Stimulated activated CD4-positive, alpha-beta T cell treated with anti-CD3 and anti-CD28 coated beads, TNF-alpha, amount 100 ng/mL, for 24 hours (primary cell): Measurements from ENCODE around the gene EBLN1.
"Not testable (repeated sequence)": the region's sequence is repeated elsewhere in the genome, so short reads cannot be mapped to it uniquely, and the experiment has no call there.

Experiments used
- DNase-seq, 3 experiments: peaks; one replicate each; pipeline ENCODE4 v3.0.0-alpha.2; 2020; ENCODE audit warnings: low read depth in 3 of 3

Gene EBLN1

DNA sequence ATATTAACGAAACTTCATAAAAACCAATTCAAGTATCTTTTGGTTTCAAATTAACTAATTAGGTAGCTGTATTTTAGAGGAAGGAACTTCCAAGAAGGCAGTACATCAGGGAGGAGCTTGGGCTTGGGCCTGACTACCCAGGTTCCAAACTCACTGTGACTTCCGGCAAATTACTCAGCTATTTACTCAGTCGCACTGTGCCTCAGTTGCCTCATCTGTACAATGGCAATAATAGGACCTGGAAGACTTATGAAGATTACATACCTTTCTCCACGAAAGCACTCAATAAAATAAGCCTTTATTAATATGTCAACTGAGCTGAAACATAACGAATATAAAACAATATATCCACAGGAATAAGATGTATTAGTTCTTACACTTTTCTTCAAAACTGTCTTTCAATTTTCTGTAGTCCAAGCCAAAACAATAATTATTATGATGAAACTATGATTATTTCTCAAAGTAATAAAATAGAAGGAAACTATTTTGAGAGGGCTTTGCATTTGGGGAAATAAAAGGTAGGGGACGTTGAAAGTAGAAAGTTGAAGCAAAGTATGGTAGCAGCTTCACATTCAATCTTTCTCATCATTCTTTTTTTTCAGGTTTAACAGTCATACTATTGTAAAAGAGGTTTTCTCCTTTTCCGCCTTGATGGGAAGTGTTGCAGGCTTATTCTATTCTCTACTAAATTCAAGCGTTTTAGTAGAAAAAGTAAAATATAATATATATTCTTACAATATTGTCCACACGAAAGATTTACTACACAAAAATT is 10.5 kb upstream of the EBLN1 start:
- DNase-seq, result no peak

DNA sequence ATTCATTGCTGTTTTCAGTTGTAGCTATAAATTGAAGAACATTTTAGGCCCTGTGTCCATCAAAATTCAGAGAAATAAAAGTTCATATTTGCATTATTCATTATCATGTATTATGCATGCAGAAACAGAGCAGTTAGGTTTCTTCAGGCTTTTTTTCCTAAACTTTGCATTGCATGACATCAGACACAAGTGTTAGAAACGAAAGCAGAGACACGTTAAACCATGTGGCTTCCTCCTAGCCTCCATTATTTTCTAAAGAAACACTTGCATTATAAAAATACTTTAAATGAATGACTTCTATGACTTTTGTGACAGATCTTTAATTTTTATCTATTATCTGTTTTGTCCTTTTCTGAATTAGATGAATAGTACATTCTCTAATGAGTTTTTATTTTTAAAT is 8.8 kb upstream of the EBLN1 start:
- DNase-seq, result no peak

DNA sequence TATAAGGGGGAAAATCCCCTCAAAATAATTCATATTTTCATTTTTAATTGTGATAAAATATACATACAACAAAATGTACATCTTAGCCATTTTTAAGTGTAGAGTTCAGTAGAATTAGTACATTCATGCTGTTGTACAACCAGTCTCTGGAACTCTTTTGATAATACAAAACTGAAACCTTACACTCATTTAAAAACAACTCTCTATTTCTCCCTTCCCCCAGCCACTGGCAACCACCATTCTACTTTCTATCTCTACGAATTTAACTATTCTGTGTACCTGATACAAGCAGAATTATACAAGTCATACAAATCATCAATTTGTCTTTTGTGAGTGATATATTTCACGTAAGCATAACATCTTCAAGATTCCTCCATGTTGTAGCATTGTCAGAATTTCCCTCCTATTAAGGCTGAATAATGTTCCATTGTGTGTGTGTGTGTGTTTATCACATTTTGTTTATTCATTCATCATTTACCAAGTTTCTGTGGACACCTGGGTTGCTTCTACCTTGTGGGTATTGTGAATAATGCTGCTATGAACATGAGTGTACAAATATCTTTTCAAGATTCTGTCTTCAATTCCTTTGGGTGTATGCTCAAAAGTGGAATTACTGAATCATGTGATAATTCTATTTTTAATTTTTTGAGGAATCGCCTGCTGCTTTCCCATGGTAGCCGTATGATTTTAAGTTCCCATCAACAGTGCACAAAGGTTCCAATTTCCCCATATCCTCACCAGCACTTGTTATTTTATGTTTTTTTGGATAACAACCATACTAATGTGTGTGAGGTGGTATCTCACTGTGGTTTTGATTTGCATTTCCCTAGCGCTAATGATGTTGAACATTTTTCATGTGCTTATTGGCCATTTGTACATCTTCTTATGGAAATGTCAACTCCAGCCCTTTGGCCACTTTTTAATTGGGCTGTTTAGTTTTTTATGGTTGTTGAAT is 4.7 kb upstream of the EBLN1 start:
- DNase-seq, result no peak

DNA sequence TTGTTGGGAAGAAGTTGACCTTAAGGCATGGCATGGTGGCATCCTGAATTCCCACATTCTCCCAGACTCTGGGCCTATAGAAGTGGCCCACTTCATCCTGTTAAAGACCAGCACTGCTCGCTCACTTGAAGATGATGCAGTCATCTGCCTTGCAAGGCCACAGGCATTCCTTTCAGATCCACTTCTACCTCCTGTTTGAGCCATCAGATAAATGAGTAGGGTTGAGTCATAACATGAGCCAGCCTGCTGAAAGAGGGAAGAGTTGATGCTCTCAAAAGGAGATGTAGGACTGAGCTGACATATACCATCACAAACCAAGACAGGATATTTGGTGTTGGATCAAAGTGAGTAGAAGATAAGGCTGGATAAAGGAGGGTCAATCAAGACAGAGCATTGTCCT is 1.5 kb upstream of the EBLN1 start:
- DNase-seq, result no peak

DNA sequence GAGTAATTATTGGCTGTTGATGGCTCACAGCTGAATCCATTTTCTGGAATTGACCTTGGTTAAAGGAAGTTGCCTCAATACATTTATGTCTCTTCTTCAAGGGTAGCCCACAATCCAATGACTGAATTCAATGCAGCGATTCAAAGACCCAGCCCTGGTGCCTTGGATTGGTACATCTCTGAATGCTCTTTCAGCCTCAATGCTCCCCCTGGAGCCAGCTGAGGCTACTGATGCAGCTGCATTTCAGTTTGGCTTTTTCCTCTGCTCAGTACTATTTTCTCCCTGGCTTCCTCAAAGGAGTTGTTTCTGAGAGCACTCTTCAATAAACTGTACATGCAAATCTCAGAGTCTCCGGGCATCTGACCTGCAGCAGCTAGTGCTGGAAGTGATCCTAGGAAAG is 633 bp upstream of the EBLN1 start:
- no peak for DNase-seq

DNA sequence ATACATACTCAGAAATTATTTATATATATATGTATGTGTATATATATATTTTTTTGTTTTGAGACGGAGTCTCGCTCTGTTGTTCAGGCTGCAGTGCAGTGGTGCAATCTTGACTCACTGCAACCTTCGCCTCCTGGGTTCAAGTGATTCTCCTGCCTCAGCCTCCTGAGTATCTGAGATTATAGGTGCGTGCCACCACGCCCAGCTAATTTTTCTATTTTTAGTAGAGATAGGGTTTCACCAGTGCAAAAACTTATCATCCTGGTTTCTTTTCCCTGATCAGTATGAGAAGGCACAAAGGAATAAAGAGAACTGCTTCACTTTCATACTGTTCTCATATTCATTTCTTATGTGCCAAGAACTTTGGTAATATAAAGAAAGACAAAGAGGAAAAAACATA is 731 bp downstream of the EBLN1 start:
- DNase-seq, result not testable (repeated sequence)

DNA sequence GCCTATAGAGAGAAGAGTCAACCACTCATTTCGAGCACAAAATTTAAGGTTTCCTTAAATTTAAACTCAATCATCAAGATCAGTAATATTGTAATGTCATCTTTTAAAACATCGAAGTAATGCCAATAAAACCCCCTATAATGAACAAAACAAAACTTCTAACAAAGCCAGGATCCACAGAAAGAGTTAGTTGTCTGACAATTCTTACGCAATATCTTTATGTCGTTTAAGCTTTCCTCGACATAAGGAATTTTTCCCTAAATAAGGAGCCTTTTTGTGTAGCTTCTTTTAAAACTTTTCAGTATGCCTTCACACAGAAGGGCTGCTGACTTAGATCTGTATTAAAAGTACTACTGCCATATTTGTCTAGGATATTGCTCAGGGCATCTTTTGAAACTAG is 7.5 kb downstream of the EBLN1 start:
- DNase-seq, result no peak

DNA sequence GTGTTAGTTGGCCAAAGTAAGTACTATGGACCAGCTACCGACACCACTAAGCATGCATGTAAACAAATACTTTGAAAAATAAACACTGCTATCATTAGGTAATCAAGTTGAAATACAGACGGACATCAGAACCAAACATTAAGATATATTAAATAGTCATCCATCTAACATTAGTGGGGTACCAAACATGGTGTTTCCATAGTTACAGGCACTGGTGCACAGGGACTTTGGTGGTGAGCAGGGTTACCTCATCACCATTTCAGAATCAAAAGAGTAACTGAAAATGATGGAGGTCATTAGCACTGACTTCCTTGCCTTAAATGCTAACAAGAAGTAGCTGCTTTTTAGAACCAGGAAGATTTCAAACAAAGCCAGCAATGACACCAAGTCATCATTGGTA is 23.9 kb downstream of the EBLN1 start:
- no peak for DNase-seq

DNA sequence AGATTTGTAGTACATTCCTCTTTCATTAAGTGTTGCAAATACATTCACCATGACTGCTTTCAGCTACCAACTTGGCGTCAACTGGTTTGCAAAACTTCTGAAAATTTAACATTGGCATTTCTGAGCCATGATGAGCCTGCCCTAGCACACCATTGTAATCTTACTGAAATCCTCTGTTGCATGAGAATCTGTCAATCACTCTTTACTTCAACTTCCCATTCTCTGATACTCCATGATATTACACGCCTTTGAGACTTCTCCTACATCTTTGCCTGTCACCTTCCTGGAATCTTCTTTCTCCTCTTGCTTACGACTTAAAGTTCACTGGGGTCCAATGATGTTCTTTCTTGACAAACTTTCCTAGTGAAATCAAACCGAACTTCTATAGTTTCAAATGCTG is 32.2 kb downstream of the EBLN1 start:
- DNase-seq, result no peak

DNA sequence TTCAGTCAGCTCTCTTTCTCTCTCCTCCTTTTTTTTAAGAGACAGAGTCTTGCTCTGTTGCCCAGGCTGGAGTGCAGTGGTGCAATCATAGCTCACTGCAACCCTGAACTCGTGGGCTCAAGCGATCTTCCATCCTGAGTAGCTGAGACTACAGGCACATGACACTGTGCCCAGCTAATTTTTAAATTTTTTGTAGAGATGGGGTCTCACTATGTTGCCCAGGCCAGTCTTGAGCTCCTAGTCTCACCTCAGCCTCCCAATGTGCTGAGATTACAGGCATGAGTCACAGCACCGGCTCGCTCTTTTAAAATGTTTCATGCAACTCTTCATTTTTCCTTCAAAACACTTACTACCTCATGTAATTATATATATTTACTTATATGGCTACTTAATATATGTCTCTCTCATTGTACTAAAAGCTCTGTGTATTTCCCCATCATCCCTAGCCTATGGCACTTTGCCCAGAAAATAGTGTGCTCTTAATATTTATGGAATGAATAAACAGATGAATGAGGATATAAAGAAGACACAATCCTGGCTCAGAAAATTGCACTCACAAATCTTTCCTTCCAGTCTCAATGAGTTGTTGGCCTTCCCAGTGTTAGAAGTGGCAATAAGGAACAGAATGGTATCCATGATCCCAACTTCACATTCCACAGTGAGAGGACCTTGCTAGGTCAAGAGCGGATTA is 33.9 kb downstream of the EBLN1 start:
- no peak for DNase-seq

DNA sequence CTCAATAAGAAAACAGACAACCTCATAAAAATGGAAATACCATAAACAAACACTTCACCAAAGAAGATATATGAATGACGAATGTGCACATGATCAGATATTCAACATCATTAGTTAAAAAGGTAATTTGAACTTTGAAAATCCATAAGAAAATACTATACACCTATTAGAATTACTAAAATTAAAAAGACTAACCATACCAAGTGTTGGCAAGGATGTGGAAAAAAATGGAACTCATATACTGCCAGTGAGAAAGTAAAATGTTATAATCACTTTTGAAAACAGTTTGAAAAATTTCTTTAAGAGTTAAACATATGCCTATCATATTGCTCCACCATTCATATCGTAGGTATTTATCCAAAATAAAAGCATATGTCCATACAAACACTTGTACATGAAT is 37.1 kb downstream of the EBLN1 start:
- DNase-seq, result no peak

DNA sequence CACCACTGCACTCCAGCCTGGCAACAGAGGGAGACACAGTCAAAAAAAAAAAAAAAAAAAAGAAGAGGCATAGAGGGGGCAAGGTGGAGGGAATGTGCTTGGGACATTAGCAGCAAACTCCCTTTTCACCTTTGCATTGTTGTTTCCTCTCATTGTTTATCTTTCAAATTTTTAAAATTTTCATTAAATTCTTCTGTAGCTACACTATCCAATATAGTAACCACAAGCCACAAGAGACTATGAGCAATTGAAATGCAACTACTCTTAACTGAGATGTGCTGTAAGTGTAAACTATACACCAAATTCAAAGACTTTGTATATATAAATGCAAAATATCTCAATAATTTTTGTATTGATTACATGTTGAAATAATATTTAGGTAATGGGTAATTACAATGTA is 43.4 kb downstream of the EBLN1 start:
- DNase-seq, result no peak

DNA sequence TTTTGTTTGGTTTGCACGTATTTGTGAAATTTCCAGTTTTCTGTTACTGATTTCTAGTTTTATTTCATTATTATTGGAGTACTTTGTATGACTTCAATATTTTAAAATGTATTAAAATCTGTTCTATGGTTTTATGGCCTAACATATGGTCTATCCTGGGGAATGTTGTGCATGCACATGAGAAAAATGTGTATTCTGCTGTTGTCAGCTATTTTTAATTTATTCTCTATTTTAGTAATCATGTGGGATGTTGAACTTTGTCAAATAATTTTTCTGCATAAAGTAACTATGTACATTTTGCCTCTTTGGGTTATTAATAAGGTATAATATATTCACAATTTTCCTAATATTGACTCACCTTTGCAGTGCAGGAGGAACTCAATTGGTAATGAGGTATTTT is 46.7 kb downstream of the EBLN1 start:
- DNase-seq, result no peak

DNA sequence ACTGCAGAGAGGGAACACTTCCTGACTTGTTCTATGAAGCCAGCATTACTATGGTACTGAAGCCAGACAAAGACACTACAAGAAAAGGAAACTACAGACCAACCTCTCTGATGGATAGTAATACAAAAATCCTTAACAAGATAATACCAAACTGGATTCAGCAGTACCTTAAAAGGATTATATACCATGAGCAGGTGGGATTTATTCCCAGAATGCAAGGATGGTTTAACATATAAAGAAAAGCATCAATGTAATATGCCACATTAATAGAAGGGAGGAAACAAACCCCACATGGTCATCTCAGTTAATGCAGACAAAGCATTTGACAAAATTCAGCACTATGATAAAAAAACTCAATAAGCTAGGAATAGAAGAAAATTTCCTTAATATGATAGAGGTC is 47.2 kb downstream of the EBLN1 start:
- DNase-seq, result no peak

DNA sequence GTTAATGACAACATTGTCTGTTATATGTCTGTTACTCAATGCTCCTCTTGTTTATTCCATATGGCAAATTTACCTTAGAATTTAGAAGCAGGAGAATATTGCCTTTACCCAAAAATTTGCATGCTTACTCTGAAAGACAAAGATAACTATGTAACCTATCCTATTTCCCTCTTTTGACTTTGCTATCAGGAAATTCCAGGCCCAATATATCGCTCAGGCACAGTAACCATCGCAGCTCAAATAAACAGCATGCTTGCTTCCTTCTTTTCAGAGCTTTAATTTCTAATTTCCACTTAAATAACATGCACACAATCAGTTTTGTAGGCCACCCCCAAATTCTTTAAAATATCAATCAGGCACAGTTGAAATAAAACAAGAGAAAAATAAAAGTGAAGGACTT is 57.8 kb downstream of the EBLN1 start:
- DNase-seq, result no peak

DNA sequence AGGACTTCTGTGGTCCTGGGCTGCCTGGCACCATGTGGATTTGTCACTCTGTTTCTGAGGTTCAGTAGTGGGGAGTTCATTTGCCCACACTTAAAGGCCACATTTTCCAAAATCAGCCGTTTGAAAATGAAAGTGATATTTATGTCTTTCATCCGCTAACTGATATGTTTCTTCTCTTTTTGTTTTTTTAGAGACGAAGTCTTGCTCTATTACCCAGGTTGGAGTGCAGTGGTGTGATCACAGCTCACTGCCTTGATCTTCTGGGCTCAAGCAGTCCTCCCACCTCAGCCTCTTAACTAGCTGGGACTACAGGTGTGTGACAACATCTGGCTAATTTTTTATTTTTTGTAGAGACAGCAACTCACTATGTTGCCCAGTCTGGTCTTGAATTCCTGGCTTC is 58.6 kb downstream of the EBLN1 start:
- no peak for DNase-seq
